GM18498 (cell line): ENCODE data around the gene TC2N.
A peak's percentile ranks its signal among the peaks of the same experiment; 100 is the strongest.
"Not testable (repeated sequence)": the region's sequence is repeated elsewhere in the genome, so short reads cannot be mapped to it uniquely, and the experiment has no call there.

Experiments used
- ATAC-seq: cut with Tn5 transposase; IDR thresholded peaks from one replicate; pipeline ENCODE4 v1.9.1; 2021; ENCODE audit warnings: mild to moderate bottlenecking, moderate library complexity; ENCODE audit not compliant: unreplicated experiment

The TC2N gene

DNA sequence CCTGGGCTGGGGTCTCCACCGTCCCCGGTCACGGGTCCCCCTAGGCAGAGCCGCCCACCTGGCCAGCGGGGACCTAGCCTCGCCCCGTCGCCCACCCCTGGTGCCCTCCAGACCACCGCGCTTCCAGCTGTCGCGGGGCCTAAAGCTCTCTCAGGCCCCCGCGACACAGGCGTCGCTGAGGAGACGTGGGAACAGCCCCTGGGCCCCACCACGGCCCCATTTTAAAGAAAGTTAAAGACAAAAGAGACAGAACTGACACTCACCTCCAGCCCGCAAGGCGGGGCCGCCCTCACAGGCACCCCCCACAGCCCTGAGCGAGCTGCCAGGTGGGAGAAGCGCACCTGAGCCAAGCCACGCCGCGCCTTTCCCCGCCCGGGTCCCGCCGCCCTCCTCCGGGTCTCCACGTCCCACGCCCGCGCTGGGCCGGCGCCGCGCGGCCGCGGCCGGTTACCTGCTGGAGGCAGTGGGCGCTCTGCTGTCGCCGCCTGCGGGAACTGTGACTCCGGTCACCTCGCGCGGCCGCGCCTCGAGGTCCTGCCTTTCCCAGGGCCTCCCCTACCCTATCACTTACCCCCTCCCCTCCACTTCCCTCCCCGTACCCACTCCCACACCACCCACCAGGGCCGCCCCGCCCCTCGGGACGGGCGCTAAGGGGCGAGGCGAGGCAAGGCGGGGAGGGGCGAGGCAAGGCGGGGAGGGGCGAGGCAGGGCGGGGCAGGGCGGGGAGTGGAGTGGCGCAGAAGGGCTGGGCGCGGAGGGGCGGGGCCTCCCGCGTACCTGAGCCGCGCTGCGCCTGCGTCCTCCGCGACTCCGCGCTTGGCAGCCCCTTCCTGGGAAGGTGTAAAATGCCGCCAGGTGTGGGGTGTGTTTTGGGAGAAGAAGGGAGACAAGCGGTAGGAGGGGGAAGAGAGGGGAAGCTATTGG is 31.2 kb downstream of the TC2N start:
- peak; percentile 73 for ATAC-seq

DNA sequence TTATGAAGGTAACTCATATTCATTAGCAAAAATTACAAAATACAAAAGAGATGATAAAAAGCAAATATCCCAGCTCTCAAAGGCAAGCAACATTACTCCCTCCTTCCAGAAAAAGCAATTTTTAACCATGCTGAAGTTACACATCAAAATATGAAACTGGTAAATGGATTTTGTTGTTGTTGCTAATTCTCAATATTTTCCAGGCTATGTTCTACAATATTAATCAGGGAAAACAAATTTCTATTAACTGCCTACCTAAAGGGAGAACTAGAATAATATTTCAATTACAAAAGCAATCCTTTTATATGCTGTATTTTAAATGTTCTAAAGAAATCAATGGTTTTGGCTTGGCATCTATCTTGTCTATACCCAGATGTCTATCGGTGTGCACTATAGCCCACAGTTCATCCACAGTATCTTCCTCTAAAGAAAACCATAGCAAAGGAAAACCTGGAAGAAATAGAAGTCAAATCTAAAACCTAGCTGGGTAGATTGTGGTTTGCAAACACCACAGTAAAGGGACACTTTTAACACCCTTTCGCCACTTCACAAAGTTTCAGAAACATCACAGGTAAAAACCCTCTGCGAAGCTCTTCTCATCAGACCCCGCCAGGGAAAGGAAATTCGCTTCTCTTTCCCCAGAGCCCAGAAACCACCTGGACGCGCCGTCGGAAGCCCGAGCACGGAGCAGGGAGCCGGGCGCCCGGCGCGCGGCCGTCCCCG is 32.0 kb downstream of the TC2N start:
- no peak for ATAC-seq

DNA sequence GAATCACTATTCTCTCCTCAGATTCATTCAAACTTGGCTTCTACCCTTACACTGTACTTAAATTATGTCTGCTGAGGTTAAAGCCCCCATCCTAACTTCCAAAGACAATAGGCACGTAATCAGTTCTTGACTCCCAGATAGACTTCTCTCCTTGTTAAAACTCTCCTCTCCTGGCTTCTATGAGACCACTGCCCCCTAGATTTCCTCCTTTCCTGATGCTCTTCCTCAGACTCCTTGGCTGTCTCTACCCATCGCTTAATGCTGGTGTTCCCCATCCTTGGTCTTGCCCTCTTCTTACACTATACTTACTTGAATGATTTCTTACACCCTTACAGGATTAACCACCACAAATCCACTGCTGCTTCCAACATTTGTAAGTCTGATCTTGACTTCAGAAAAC is 32.8 kb downstream of the TC2N start:
- no peak for ATAC-seq

DNA sequence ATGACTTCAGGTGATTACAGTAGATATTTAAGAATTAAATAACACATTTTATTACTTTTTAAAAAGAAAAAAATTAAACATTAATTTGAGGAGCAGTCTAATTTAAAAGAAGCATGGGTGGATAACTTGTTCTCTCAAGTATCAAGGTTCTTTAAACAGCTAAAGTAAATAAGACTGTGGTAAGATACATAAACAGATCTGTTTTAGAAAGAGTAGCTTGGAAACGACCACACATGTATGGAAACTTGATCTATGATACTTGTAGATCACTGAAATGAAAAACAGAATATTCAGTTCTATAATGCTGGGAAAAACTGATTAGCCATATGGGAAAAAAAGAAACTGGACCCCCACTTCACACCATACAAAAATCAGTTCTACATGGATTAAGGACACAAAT is 36.0 kb downstream of the TC2N start:
- ATAC-seq = no peak

DNA sequence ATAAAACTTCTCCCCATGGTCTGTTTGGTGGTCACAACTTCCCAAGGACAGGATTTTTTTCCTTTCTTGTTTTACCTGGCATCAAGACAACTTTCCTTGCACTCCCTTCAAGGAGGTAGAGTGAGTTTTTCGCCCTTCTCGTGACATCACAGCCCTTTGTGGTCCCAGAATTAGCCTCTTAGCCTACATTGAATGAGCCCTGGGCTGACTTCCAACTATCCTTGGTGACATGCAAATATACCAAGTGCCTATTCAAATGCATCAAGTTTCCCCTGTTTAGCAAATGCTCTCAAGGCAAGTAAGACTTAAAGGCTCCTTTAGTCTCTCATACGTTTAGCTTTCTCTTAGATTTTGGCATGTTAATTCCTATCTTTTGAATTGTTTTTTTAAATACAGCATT is 36.6 kb downstream of the TC2N start:
- peak; percentile 89 for ATAC-seq

DNA sequence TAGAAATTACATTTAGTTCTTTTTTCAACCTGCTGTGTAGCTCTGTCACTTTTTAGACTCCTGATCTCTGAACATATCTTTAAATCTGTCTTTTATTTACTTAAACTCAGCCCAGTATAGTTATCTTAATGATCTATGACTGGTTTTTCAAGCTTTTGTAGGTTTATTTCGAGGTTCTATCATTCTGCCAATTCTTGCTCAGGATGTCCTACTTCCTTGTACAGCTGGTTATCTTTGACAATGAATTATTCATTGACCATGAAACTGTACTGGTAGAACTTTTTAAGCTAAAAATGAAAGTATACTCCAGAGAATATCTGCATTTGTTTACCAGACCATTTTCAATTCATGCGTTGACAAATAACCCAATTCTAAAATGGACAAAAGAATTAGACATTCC is 37.8 kb downstream of the TC2N start:
- ATAC-seq = no peak

DNA sequence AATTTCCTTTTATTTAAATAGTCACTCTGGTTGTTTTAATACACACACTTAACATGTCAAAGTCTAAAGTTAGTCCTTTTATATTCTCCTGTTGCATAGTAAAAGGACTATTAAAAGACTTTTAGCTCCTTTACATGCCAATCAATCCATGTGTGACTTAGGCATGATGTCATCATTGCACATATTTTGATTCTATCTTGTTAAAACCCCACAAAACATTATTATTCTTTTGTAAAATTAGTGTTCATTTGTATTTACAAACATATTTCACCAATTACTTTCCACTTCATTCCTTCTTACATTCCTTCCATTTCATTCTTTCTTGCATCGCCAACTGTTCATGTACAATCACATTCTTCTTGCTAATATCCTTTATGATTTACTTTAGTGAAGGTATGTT is 39.6 kb downstream of the TC2N start:
- ATAC-seq = no peak

DNA sequence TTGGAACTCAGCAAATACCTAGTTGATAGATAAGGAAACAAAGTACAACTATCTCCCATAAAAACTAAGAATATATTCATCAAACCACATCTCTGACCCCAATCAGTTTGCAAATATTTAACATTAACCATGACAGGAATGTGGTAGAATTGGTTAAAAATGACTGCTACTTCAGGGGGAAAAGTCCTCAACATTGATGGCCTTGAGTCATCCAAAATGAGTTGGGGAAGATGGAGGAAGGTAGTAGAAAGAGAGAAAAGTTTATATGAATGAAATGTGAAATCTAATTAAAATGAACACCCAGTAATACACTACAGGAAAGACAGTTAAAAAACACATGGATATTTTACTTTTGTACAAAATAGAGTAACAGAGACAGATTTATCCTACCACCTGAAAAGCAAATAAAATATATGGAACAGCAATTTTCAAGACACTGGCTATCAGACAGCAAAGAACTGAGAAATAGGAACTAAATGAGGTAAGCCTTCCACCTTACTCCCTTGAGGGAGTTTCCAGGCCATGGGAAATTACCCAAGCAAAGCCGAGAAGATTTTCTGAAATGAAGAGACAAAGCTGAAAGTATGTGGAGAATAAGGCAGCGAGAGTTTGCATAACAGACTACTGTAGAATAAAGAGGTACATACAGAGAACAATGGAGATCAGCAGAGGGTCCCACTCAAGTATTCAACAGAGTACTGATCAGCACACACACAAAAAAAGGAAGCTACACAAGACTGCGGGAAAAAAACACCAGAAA is 49.6 kb downstream of the TC2N start:
- peak; percentile 71 for ATAC-seq

DNA sequence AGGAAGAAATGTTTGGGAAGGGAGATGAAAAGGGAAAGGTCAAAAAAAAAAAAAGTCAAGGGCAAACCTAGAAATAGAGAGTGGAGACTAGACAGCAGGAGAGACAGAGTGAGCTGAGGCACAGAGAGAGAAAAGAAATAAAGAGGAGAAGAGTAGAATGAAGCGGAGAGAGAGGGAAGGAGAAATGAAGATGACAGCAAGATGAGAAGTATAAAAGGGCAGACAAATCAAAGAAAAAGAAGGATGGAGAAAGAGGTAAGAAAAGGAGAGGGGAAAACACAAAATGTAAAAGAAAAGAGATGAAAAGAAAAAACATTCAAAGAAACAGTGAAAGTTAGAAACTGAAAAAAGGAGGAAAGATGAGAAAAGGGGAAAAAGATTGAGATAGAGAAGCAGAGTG is 53.0 kb downstream of the TC2N start:
- ATAC-seq = no peak

DNA sequence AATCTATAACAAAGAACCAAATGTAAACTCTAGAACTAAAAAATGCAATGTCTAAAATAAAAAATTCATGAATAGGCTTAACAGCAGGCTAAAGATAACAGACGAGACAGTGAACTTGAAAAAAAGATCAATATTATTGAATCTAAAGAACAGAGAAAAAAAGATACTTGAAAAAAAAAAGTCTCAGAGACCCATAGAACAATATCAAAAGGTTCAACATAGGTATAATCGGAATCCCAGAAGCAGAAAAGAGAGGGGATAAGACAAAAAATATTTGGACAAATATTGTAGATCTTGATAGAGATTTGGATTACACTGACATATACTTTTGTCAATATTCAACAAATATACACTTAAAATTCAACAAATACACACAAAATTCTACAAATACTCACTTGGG is 56.6 kb downstream of the TC2N start:
- no peak for ATAC-seq

DNA sequence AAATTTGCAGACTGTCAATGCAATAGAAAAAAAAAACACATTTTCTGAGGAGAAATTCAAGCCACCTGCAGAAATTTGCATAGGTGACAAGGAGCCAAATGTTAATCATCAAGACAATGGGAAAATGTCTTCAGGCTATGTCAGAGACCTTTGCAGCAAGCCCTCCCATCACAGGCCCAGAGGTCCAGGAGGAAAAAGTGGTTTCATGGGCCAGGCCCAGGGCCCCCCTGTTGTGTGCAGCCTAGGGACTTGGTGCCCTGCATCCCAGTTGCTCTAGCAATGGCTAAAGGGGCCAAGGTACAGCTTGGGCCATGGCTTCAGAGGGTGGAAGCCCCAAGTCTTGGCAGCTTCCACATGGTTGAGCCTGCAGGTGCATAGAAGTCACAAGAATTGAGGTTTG is 60.6 kb downstream of the TC2N start:
- no peak for ATAC-seq

DNA sequence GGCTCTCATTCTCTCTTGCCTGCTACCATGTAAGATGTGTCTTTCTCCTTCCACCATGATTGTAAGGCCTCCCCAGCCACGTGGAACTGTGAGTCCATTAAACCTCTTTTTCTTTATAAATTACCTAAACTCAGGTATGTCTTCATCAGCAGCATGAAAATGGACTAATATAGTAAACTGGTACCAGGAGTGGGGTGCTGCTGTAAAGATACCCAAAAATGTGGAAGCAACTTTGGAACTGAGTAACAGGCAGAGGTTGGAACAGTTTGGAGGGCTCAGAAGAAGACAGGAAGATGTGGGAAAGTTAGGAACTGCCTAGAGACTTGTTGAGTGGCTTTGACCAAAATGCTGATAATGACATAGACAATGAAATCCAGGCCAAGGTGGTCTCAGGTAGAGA is 61.2 kb downstream of the TC2N start:
- ATAC-seq = not testable (repeated sequence)

DNA sequence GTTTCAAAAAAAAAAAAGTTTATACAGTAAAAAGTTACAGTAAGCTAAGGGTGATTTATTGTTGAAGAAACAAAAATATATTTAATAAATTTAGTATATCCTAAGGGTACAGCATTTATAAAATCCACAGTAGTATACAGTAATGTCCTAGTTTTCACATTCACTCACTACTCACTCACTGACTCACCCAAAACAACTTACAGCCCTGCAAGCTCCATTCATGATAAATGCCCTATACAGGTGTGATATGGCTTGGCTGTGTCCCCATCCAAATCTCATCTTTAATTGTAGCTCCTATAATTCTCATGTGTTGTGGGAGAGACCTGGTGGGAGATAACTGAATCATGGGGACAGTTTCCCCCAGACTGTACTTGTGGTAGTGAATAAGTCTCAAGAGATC is 61.7 kb downstream of the TC2N start:
- ATAC-seq = no peak

DNA sequence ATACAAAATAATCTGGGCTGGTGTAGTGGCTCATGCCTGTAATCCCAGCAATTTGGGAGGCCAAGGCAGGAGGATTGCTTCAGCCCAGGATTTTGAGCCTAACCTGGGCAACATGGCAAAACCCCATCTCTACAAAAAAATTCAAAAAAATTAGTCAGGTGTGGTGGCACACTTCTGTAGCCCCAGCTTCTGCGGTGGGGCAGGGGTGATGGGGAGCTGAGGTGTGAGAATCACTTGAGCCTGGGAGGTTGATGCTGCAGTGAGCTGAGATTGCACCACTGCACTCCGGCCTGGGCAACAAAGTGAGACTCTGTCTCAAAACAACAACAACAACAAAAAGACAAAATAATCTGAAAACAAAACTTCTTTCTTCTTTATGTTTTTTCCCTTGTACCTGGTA is 66.0 kb downstream of the TC2N start:
- no peak for ATAC-seq

DNA sequence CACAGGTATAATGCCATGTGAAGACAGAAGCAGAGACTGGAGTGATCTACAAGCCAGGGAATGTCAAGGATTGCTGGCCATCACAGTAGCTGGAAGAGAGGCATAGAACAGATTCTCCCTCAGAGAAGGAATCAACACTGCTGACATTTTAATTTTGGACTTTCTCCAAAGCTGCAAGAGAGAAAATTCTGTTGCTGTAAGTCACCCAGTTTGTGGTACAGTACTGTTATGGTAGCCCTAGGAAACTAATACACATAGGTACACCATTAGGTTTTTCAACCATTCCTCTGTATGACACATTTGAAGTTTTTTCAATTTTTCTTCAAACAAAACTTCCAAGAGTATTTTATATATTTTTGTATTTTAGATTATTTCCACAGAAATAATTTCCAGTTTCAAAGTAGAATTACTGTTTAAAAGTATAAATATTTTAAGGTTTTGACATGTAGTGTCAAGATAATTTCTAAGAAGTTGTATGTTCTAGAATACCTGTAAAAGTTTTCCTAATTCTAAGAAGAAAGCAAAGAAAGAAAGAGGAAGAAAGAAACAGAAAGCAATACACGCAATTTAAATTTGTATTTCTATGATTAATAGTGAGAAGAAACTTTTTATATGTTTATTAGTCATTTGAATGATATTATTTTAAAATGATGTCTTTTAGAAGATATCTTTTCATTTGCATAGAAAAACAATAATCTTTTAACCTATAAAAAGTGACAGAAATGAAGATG is 70.6 kb downstream of the TC2N start:
- ATAC-seq = no peak

DNA sequence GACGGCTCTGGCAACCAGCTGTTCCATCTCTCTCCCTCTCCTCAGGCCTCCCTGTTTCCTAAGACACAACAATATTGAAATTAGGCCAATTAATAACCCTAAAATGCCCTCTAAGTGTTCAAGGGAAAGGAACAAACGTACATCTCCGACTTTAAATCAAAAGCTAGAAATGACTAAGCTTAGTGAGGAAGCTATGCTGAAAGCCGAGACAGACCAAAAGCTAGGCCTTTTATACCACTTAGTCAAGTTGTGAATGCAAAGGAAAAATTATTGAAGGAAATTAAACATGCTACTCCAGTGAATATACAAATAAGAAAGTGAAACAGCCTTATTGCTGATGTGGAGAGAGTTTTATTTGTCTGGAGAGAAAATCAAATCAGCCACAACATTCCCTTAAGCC is 73.6 kb downstream of the TC2N start:
- ATAC-seq = no peak

DNA sequence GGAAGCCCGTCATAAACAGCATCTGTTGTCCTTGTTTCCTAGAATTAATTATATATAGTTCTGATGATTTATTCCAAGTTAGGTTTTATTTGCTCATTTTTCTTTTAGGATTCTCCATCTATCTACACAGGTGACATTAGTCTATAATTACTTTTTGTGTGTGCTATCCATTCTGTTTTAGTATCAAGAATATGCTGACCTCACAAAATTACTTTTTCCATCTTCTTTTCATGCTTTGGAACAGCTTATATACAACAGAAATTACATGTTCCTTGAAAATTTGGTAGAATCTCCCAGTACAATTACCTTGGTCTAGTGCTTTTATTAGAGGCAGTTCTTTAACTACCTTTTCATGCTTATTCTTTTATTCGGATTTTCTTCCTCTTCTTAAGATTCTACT is 81.1 kb downstream of the TC2N start:
- no peak for ATAC-seq

DNA sequence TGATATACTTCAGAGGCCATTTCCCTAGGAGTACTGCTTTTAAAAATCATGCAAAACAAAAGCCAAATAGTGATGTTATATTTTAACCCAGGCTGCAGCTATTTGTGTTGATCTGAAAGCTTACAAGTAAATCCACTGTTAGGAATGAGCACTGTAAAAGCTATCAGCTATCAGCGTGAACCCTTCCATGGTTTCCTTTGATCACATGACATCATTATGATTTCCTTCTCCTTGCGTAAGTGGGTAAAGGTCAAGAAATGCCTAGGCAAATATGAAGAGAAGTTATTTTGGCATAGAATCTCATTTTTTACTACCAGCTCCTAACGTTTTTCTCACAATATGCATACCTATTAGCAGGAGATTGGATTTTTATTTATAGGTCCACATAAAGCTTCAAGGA is 86.9 kb downstream of the TC2N start:
- no peak for ATAC-seq

DNA sequence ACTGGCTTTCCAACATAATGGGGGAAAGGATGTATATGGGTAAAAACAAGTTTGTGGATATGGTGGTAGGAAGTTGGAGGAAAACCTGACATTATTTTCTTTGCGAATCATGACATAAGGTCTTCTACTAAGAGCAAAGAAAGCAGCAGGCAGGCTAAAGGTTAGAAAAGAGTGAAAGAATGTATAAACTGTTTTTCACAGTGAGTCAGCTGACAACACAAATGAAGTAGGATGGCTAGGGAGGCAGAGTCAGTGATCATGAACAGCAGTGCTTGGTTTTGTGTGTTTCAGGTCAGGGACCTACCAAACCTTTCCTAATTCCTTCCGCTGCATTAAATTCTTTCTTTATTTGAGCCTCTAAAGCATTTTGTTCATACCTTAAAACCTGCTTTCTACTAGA is 89.1 kb downstream of the TC2N start:
- no peak for ATAC-seq

DNA sequence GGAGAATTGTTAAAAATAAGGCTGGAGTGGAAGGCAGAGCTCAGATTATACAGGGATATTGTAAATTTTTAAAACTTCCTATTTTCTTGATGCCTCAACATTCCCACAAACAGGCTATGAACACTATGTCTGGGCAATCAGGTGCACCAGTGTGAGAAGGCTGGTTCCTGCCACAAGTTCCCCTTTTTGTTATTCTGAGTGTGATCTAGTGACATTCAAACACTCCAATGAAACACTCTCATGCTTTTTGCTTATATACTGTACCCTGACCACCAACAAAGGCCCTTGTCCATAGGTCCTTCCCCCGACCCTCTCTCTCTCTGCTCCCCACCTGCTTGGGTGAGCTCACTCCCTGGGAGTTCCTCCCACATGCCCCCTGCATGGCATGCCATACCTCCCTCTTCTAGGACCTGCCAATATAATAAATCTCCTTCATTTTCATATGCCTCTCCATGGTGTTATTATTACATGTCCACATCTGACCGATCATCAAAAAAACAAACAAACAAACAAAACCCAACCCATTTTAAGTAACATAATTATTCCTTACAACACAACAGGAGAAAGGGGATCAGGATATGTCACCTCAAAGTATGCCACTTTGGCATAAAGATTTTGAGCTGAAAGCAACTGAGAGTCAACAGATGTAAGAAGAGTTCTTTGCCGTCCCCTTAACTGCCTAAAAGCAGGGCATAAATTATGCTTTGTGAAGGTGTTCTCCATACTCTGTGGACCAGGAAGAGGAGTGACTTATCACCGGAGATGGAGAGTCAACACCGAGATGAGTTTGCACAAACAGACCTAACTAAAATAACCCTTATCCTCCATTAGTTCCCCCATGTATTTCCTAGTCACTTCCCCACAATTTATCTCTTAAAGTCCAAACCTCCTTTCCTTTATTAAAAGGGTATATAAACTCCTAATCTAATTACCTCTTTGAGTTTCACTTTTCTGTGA is 92.9 kb downstream of the TC2N start:
- ATAC-seq = no peak
